Activated gamma-delta T cell treated with anti-CD3 and anti-CD28 coated beads, Interleukin-2, amount 50 U/mL, for 16 hours (primary cell): ENCODE measurements around the gene ABCE1.
A peak's percentile ranks its signal among the peaks of the same experiment; 100 is the strongest.

Source experiments
- DNase-seq: peaks from one replicate; pipeline ENCODE4 v3.0.0-alpha.2; 2020; ENCODE audit warnings: low read depth

ABCE1 gene

GRCh38 chr4:145097821-145098674 lies at the start of gene ABCE1, which contains the start of gene ANAPC10:
ABCE1 (plus strand) TSS chr4:145098311; CDS start chr4:145104413, 6,102 bp downstream.
ANAPC10 (minus strand) TSS chr4:145098196; CDS start chr4:145096099, 2,097 bp downstream.
- DNase-seq, result peak; percentile 94

DNA sequence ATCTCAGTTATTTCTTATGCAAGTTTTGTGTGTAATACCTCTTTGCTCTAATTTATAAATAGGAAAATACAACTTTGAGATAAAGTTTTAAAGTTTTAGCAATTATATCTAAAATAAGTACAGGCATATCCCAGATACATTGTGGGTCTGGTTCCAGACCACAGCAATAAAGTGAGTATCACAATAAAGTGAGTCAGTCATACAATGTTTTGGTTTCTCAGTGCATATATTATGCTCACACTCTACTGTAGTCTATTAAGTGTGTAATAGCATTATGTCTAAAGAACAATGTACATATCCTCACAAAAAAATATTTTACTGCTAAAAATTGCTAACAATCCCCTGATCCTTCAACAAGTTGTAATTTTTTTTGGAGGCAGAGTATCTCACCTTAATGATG lies 49.3 kb upstream of the ABCE1 start:
- DNase-seq, result no peak

DNA sequence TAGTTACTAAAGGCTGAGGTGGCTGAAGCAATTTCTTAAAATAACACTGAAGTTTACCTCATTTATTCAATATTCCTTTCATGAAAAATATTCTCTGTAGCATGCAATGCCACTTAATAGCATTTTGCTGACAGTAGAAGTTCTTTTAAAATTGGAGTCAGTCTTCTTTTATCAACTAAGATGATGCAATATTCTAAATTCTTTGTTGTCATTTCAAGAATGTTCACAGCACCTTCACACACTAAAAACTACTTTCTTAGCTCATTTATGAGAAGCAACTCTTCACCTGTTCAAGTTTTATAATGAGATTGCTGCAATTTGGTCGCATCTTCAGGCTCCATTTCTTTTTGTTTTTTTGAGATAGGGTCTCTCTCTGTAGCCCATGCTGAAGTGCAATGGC lies 48.9 kb upstream of the ABCE1 start:
- DNase-seq, result no peak

DNA sequence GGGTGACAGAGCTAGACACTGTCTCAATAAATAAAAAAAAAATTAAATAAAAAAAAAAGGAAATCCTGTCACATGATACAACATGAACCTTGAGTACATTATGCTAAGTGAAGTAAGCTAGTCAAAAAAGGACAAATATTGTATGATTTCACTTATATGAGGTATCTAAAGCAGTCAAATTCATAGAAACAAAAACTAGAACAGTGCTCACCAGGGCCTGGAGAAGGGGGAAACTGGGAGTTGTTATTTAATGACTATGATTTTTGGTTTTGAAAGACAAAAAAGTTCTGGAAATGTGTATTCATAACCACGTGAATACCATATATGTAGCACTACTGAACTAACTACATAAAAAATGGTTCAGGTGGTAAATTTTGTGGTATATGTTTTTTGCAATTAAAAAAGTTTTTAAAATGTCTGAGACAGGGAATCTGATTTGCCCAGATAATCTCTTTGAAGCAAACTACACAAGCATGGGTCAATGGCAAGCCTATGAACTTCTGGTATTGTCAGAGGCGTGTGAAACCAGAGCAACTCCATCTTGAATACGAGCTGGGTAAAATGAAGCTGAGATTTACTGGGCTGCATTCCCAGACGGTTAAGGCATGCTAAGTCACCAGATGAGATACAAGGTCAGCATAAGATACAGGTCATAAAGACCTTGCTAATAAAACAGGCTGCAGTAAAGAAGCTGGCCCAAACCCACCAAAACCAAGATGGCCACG lies 42.4 kb upstream of the ABCE1 start:
- no peak for DNase-seq

- no peak for DNase-seq
These were observed 41.6 kb upstream of the ABCE1 start for GRCh38 chr4:145056325-145057130.

- DNase-seq, result no peak
These were observed 39.9 kb upstream of the ABCE1 start for GRCh38 chr4:145058256-145058655.

GRCh38 chr4:145061318-145061920 lies 36.7 kb upstream of the ABCE1 start:
- no peak for DNase-seq

GRCh38 chr4:145066063-145066501 lies 32.0 kb upstream of the ABCE1 start:
- DNase-seq, result no peak

- no peak for DNase-seq
These were observed 28.8 kb upstream of the ABCE1 start for GRCh38 chr4:145069361-145069760.

DNA sequence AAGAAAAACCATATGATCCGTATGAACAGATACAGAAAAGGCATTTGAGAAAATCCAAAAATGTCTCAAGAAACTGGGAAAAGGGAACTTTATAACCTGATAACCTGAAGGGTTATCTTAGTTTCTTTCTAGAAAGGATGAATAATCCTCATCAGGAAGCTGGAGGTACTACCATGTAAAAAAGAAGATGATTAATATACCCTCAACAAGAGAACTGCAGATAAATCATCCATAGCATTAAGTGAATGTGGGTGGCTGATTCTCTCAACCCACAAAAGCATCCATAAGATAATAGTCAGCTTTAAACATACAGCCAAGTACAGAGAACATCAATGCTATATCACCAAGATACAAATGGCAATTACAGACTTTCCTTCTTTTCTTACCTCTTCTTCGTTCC lies 26.6 kb upstream of the ABCE1 start:
- DNase-seq, result no peak

DNA sequence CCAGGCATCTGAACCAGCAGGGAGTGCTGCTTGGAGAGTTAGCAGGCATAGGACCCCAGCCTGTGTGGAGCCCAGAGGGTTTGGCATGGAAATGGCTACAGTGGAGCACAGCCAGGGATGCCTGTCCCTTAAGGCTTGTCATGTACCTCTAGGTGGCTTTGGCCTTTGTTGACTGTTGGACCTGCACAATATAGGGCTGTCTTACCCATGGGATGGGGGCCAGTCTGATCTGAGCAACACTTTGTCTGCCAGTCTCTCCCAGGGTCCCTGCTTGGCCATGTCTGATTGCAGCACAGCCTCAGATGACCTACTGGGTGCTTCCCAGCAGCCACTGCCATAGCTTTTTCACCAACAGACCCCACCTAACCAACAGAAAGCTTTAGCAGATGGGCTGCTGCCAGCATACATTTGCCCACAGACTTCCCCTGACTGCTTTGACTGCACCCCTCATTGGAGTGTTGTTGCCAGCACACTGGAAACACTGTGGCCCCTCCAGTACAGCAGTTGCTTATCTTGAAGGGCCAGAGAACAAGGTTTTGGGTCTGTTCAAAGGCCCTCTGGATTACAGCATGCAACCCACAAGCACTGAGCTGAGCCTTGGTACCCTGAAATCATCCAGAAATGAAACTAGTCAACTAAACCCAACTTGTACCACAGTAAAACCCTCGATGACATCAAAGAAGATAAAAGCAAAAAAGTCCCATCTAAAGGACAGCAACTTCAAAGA lies 22.2 kb upstream of the ABCE1 start:
- DNase-seq, result no peak

DNA sequence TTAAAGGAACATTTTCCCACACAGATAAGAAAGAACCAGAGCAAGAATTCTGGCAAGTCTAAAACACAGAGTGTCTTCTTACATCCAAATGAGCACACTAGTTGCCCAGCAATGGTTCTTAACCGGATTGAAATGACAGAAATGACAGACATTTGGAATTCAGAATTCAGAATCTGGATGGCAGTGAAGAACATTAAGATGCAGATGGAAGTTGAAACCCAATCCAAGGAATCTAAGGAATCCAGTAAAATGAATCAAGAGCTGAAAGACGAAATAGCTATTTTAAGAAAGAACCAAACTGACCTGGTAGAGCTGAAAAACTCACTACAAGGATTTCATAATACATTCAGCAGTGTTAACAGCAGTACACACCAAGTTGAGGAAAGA lies 21.6 kb upstream of the ABCE1 start:
- DNase-seq, result no peak

- no peak for DNase-seq
These were observed 16.4 kb upstream of the ABCE1 start for GRCh38 chr4:145081756-145082155.

DNA sequence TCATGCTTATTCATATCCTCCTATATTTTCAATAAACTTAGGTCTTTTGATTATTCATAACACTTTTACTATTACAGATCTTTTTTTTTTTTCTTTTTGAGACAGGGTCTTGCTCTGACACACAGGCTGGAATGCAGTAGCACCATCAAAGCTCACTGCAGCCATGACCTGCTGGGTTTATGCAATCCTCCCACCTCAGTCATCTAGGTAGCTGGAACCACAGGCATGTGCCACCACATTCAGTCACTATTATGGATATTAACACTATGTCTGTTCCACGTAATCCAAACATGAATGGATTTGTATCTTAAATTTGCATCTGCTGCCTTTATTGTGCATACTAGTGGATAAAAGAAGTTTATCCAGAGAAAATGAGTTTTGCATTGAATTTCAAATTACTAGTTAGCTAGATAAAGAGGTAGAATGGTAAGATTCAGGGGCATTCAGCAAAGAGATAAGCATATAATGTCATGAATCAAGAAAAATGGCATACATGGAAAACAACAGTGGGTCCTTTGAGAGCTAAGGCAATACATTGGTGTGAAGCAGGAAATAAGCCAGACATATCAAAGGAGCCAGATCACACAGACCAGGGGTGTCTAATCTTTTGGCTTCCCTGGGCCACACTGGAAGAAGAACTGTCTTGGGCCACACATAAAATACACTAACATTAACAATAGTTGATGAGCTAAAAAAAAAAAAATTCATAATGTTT lies 14.1 kb upstream of the ABCE1 start:
- DNase-seq, result no peak

DNA sequence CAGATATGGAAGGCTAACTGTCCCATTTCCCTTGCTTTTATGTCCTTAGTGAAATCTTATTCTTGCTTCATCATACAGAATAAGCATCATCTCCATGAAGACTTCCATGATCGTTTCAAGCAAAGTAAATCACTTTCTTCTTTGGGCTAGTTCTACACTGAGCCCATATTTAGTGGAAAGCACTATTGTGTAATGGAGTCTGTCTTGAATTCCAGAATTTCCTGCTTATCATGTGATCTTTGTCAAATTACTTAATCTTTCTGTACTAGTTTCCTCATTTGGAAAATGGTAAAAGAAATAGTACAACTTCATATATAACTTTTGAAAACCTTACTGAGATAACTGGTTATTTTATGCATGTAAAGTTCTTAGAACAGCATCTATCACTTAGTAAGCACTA lies 7.7 kb upstream of the ABCE1 start:
- DNase-seq, result no peak

GRCh38 chr4:145093638-145094037 lies 4.5 kb upstream of the ABCE1 start:
- DNase-seq, result no peak

DNA sequence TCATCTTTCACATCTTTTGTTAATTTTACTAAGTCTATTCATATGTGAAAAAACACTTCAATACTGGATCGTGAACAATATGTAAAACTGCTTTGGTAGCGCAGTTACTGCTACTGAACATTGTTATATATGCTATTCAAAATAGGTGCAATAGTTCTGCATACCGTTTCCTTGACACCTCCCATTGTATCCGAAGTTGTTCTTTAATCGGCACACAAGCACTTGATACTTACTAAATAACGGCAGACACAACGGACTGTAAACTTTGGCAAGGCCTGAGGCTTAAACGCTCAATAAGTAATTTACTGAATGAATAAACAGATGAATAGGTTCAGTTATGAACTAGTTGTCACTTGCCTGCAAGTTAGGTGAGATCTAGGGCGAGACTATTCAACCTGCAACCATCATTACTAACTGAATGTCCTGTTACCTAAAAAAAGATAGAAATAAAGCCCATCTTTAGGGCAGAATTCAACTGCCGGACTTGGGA lies 735 bp upstream of the ABCE1 start:
- DNase-seq, result no peak

DNA sequence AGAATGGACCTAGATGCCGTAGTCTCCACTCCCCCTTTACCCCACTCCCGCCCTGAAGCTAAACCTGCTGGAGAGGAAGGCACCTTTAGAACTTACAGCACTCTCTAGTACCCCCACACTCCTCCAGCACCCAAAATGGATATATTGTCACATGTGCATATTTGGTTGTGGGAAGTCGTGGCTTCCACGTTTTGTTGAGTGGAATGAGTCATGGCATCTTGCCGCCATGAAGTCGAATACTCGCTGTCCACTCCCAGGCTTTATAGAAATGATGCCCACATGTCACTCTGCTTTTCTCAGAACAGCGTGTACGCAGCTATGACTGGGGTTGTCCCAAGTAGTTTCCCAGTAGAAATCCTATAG lies 545 bp downstream of the ABCE1 start:
- peak; percentile 12 for DNase-seq

DNA sequence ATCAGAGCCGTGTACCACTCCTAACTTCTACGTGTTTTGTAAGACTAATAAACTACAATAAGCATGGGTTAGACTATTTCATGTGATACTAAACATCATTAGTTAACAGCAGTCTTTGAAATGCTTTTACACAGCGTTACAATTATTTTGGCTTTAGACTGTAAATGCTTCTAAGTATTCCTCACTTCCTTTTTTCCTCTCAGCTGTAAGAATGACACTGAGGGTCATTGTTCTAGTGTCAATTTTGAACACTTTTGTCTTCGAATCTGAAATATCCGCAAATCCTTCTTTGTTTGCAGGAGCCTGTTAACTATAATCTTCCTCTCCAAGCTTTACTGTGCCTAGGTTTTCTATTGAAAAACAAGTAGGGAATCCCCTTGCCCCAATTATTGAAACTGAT lies 1.5 kb downstream of the ABCE1 start:
- DNase-seq, result no peak

DNA sequence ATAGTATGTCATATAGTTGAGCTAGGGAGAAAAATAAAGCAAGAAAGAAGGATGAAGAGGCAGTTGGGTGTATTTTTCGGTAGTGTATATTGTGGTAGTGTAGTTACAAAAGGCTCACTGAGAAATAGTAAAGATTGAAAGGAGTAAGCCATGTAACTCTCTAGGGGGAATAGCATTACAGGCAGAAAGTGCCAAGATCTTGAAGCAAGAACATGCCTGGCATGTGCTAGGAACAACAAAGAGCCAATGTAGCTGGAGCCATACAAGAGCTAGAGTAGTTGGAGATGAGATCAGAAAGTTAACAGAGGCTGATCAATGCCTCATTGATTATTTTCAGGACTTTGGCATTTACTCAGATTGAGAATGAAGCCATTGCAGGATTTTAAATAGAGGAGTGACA lies 3.0 kb downstream of the ABCE1 start:
- no peak for DNase-seq

GRCh38 chr4:145102619-145103018 lies 4.5 kb downstream of the ABCE1 start:
- DNase-seq, result no peak
